HepG2 (cell line): Measurements from ENCODE around the gene SECTM1. TPM values are rescaled to one million over a fixed set of nuclear protein-coding genes. Genes with fewer than 3 reads are reported as not detected.
A peak's percentile ranks its signal among the peaks of the same experiment; 100 is the strongest.

Source experiments
- FOSL2 ChIP-seq: sonication (generic); formaldehyde crosslinking; IDR thresholded peaks from 2 replicates; pipeline ENCODE4 v1.4.0; 2020; ENCODE audit warnings: missing genetic modification reagents
- NR2F1 ChIP-seq, 2 experiments: fragments of 450-650 bp in 1 of 2; formaldehyde crosslinking in 1 of 2; IDR thresholded peaks; 2 replicates each; pipeline versions ENCODE4 v1.5.0 to v1.6.1; 2016 to 2020; ENCODE audit warnings: mild to moderate bottlenecking in 1 of 2, missing compliant biosample characterization in 1 of 2, missing genetic modification reagents in 1 of 2, moderate library complexity in 1 of 2
- SMYD3 ChIP-seq: sonication (generic); formaldehyde crosslinking; IDR thresholded peaks from 2 replicates; pipeline ENCODE4 v1.8.1; 2023; ENCODE audit warnings: mild to moderate bottlenecking, missing genetic modification reagents
- ZNF766 ChIP-seq: sonication (generic); formaldehyde crosslinking; IDR thresholded peaks from 2 replicates; pipeline ENCODE4 v1.5.0; 2020; ENCODE audit warnings: missing genetic modification reagents, borderline replicate concordance
- polyA plus RNA-seq, 8 experiments: library from polyadenylated mRNA; depleted of rRNA in 3 of 8; stranded (reverse) in 7 of 8; unstranded in 1 of 8; fragments of >200 nt; fragmentation: Illumina TruSeq in 4 of 8; extraction: Trizol in 4 of 8; gene quantifications; 2 replicates each; pipeline versions ENCODE4 v1.2.1 to v1.2.3, GENCODE V29; 2011 to 2016; ENCODE audit warnings: low read depth in 4 of 8, missing spikeins in 1 of 8, mixed read lengths in 1 of 8; ENCODE audit not compliant: insufficient read depth in 1 of 8
- total RNA-seq, 5 experiments: library from RNA; depleted of rRNA; stranded (reverse); fragments of >200 nt; fragmentation: Illumina TruSeq; extraction: Trizol; gene quantifications; 2 replicates each; pipeline ENCODE4 v1.2.3, GENCODE V29; 2016; ENCODE audit warnings: low read depth in 1 of 5
- TF ChIP-seq, protein P1 (sequence below): sonication (generic); formaldehyde crosslinking; IDR thresholded peaks from 2 replicates; pipeline ENCODE4 v1.5.0; 2020; ENCODE audit warnings: missing genetic modification reagents
- TF ChIP-seq, protein P2 (sequence below): sonication (generic); formaldehyde crosslinking; IDR thresholded peaks from 2 replicates; pipeline ENCODE4 v1.4.0; 2020; ENCODE audit warnings: mild to moderate bottlenecking, missing genetic modification reagents
- TF ChIP-seq, protein P3 (sequence below): sonication (generic); formaldehyde crosslinking; IDR thresholded peaks from 2 replicates; pipeline ENCODE4 v1.9.0; 2021; ENCODE audit warnings: missing genetic modification reagents, borderline replicate concordance

Gene SECTM1
- total and polyA plus RNA-seq, 2 of the 13 experiments (the other 11 are each of a cell fraction or from before 2014, with no cell fraction given): 3.5 to 5.3 TPM

DNA sequence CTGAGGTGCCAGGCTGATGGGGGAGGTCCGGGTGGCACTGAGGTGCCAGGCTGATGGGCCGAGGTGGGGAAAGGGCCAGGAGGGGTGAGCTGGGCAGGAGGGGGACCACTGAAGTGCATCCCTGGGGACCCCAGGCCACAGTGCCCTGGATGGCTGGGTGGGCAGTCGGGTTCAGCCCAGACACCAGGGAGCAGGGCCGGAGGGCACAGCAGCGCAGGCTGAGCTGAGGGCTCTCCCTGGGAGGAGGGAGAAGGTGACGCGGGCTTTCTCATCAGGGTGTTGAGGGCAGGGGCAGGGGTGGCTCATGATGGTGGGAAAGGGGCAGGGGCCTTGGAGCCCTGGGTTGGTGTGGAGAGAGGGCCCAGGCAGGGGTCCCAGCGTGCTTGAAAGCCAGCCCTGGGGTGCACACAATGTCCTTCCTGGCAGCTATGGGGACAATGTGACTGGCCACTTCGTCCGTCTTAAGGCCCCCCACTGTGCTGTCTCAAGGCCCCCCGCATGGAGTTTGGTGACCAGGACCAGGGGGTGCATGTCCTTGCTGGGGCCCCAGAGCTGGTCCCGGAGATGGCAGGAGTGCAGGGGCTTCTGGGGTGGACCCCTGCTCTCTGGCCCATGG, 32.2 kb downstream of the SECTM1 start (continued):
- no peak for TF ChIP-seq NR2F1 (CRISPR knock-in tag; IDR thresholded peaks at IDR 0.05)
- TF ChIP-seq, protein P1, sequence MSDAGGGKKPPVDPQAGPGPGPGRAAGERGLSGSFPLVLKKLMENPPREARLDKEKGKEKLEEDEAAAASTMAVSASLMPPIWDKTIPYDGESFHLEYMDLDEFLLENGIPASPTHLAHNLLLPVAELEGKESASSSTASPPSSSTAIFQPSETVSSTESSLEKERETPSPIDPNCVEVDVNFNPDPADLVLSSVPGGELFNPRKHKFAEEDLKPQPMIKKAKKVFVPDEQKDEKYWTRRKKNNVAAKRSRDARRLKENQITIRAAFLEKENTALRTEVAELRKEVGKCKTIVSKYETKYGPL: no peak
- TF ChIP-seq SMYD3 (CRISPR knock-in tag): no peak
- TF ChIP-seq, protein P2, sequence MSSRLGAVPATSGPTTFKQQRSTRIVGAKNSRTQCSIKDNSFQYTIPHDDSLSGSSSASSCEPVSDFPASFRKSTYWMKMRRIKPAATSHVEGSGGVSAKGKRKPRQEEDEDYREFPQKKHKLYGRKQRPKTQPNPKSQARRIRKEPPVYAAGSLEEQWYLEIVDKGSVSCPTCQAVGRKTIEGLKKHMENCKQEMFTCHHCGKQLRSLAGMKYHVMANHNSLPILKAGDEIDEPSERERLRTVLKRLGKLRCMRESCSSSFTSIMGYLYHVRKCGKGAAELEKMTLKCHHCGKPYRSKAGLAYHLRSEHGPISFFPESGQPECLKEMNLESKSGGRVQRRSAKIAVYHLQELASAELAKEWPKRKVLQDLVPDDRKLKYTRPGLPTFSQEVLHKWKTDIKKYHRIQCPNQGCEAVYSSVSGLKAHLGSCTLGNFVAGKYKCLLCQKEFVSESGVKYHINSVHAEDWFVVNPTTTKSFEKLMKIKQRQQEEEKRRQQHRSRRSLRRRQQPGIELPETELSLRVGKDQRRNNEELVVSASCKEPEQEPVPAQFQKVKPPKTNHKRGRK: no peak
- no peak for TF ChIP-seq FOSL2
- TF ChIP-seq, protein P3, sequence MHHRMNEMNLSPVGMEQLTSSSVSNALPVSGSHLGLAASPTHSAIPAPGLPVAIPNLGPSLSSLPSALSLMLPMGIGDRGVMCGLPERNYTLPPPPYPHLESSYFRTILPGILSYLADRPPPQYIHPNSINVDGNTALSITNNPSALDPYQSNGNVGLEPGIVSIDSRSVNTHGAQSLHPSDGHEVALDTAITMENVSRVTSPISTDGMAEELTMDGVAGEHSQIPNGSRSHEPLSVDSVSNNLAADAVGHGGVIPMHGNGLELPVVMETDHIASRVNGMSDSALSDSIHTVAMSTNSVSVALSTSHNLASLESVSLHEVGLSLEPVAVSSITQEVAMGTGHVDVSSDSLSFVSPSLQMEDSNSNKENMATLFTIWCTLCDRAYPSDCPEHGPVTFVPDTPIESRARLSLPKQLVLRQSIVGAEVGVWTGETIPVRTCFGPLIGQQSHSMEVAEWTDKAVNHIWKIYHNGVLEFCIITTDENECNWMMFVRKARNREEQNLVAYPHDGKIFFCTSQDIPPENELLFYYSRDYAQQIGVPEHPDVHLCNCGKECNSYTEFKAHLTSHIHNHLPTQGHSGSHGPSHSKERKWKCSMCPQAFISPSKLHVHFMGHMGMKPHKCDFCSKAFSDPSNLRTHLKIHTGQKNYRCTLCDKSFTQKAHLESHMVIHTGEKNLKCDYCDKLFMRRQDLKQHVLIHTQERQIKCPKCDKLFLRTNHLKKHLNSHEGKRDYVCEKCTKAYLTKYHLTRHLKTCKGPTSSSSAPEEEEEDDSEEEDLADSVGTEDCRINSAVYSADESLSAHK (CRISPR knock-in tag): peak; percentile 96; the same call in 1 of the 2 replicates
- no peak for TF ChIP-seq ZNF766
